ENCODE results near the gene PTGFRN. TPM values are rescaled to one million over a fixed set of nuclear protein-coding genes. Genes with fewer than 3 reads are reported as not detected.

The PTGFRN gene
- total and polyA plus RNA-seq, 2 of the 8 experiments (the other 6 are each of a cell fraction or from before 2014, with no cell fraction given): 13.0 to 32.6 TPM

DNA sequence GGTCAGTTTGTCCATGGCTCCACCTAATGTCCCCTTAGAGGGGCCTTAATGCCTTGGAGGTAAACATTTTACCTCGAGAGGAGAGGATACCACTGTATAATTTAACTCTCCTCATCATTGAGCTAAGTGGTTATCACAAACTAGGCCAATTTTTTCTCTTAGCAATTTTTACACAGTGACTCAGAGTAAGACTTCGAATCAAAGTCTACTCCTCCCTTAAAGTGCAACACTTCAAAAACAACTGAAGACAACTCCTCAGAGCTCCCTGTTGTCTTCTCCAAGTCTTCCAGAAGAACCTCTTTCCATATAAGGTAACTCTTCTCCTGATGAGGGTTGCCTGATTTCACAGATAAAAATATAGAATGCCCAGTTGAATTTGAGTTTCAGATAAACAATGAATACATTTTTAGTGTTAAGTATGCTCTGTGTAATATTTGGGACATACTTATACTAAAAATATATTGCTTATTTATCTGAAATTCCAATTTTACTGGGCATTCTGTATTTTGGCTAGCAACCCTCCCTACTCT, 4.9 kb upstream of the PTGFRN start (continued):
- TF ChIP-seq, protein P1, sequence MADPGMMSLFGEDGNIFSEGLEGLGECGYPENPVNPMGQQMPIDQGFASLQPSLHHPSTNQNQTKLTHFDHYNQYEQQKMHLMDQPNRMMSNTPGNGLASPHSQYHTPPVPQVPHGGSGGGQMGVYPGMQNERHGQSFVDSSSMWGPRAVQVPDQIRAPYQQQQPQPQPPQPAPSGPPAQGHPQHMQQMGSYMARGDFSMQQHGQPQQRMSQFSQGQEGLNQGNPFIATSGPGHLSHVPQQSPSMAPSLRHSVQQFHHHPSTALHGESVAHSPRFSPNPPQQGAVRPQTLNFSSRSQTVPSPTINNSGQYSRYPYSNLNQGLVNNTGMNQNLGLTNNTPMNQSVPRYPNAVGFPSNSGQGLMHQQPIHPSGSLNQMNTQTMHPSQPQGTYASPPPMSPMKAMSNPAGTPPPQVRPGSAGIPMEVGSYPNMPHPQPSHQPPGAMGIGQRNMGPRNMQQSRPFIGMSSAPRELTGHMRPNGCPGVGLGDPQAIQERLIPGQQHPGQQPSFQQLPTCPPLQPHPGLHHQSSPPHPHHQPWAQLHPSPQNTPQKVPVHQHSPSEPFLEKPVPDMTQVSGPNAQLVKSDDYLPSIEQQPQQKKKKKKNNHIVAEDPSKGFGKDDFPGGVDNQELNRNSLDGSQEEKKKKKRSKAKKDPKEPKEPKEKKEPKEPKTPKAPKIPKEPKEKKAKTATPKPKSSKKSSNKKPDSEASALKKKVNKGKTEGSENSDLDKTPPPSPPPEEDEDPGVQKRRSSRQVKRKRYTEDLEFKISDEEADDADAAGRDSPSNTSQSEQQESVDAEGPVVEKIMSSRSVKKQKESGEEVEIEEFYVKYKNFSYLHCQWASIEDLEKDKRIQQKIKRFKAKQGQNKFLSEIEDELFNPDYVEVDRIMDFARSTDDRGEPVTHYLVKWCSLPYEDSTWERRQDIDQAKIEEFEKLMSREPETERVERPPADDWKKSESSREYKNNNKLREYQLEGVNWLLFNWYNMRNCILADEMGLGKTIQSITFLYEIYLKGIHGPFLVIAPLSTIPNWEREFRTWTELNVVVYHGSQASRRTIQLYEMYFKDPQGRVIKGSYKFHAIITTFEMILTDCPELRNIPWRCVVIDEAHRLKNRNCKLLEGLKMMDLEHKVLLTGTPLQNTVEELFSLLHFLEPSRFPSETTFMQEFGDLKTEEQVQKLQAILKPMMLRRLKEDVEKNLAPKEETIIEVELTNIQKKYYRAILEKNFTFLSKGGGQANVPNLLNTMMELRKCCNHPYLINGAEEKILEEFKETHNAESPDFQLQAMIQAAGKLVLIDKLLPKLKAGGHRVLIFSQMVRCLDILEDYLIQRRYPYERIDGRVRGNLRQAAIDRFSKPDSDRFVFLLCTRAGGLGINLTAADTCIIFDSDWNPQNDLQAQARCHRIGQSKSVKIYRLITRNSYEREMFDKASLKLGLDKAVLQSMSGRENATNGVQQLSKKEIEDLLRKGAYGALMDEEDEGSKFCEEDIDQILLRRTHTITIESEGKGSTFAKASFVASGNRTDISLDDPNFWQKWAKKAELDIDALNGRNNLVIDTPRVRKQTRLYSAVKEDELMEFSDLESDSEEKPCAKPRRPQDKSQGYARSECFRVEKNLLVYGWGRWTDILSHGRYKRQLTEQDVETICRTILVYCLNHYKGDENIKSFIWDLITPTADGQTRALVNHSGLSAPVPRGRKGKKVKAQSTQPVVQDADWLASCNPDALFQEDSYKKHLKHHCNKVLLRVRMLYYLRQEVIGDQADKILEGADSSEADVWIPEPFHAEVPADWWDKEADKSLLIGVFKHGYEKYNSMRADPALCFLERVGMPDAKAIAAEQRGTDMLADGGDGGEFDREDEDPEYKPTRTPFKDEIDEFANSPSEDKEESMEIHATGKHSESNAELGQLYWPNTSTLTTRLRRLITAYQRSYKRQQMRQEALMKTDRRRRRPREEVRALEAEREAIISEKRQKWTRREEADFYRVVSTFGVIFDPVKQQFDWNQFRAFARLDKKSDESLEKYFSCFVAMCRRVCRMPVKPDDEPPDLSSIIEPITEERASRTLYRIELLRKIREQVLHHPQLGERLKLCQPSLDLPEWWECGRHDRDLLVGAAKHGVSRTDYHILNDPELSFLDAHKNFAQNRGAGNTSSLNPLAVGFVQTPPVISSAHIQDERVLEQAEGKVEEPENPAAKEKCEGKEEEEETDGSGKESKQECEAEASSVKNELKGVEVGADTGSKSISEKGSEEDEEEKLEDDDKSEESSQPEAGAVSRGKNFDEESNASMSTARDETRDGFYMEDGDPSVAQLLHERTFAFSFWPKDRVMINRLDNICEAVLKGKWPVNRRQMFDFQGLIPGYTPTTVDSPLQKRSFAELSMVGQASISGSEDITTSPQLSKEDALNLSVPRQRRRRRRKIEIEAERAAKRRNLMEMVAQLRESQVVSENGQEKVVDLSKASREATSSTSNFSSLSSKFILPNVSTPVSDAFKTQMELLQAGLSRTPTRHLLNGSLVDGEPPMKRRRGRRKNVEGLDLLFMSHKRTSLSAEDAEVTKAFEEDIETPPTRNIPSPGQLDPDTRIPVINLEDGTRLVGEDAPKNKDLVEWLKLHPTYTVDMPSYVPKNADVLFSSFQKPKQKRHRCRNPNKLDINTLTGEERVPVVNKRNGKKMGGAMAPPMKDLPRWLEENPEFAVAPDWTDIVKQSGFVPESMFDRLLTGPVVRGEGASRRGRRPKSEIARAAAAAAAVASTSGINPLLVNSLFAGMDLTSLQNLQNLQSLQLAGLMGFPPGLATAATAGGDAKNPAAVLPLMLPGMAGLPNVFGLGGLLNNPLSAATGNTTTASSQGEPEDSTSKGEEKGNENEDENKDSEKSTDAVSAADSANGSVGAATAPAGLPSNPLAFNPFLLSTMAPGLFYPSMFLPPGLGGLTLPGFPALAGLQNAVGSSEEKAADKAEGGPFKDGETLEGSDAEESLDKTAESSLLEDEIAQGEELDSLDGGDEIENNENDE (IDR thresholded peaks at IDR 0.05; ENCODE audit: insufficient replicate concordance, low read length): no peak
- no peak for TF ChIP-seq SRF (IDR thresholded peaks at IDR 0.05; ENCODE audit: low read depth, low read length)
- TF ChIP-seq BRCA1 (IDR thresholded peaks at IDR 0.05; ENCODE audit: low read depth, low read length): no peak
- TF ChIP-seq NANOG (IDR thresholded peaks at IDR 0.05; ENCODE audit: insufficient read depth, low read depth, low read length, poor library complexity, severe bottlenecking): no peak
- TF ChIP-seq NRF1 (IDR thresholded peaks at IDR 0.05; ENCODE audit: low read depth, low read length): no peak
- no peak for TF ChIP-seq KDM5A (IDR thresholded peaks at IDR 0.05; ENCODE audit: low read length)
- TF ChIP-seq KDM1A (IDR thresholded peaks at IDR 0.05; ENCODE audit: borderline replicate concordance, low read length): no peak
- no peak for TF ChIP-seq RBBP5 (IDR thresholded peaks at IDR 0.05; ENCODE audit: borderline replicate concordance, low read depth, low read length)

All from H1 (cell line).